ENCODE data around the gene CAMSAP1.

DNA sequence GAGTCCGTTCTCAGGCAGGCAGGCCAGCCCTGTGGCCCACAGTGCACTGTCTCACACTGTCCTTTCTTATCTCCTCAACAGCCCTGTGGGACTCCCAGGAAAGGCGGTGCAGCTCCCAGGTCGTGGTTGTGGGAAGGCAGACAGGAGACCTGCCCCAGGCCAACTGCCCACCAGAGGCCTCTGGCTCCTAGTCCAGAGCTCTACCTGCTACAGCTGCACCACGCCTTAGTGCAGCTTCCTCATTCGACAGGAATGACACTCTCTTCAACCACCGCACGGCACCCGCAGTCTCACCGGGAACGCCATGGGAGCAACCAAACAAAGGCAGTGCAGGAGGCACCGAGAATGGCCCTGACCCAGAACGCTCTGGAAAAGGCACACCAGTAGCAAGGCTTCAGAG is 25.3 kb downstream of the CAMSAP1 start:
- TF ChIP-seq, protein P1, sequence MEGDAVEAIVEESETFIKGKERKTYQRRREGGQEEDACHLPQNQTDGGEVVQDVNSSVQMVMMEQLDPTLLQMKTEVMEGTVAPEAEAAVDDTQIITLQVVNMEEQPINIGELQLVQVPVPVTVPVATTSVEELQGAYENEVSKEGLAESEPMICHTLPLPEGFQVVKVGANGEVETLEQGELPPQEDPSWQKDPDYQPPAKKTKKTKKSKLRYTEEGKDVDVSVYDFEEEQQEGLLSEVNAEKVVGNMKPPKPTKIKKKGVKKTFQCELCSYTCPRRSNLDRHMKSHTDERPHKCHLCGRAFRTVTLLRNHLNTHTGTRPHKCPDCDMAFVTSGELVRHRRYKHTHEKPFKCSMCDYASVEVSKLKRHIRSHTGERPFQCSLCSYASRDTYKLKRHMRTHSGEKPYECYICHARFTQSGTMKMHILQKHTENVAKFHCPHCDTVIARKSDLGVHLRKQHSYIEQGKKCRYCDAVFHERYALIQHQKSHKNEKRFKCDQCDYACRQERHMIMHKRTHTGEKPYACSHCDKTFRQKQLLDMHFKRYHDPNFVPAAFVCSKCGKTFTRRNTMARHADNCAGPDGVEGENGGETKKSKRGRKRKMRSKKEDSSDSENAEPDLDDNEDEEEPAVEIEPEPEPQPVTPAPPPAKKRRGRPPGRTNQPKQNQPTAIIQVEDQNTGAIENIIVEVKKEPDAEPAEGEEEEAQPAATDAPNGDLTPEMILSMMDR (IDR thresholded peaks at IDR 0.05; ENCODE audit: insufficient read depth, low read depth, low read length) = no peak
- TF ChIP-seq EZH2 (IDR thresholded peaks at IDR 0.05; ENCODE audit: insufficient read depth, low read length) = no peak
